ENCODE results near the gene JAG1.

- TF ChIP-seq, protein P1, sequence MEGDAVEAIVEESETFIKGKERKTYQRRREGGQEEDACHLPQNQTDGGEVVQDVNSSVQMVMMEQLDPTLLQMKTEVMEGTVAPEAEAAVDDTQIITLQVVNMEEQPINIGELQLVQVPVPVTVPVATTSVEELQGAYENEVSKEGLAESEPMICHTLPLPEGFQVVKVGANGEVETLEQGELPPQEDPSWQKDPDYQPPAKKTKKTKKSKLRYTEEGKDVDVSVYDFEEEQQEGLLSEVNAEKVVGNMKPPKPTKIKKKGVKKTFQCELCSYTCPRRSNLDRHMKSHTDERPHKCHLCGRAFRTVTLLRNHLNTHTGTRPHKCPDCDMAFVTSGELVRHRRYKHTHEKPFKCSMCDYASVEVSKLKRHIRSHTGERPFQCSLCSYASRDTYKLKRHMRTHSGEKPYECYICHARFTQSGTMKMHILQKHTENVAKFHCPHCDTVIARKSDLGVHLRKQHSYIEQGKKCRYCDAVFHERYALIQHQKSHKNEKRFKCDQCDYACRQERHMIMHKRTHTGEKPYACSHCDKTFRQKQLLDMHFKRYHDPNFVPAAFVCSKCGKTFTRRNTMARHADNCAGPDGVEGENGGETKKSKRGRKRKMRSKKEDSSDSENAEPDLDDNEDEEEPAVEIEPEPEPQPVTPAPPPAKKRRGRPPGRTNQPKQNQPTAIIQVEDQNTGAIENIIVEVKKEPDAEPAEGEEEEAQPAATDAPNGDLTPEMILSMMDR (IDR thresholded peaks at IDR 0.05; ENCODE audit: poor library complexity, severe bottlenecking) = no peak
- TF ChIP-seq EP300 (conservative IDR thresholded peaks at IDR 0.05; ENCODE audit: poor library complexity, severe bottlenecking) (no peak), POLR2AphosphoS5 (IDR thresholded peaks at IDR 0.05) (no peak), EZH2 (IDR thresholded peaks at IDR 0.05; ENCODE audit: borderline replicate concordance, insufficient read depth, low read length, poor library complexity, severe bottlenecking) (no peak), SMC3 (conservative IDR thresholded peaks at IDR 0.05; ENCODE audit: poor library complexity) (no peak), RAD21 (conservative IDR thresholded peaks at IDR 0.05) (no peak), TAF1 (IDR thresholded peaks at IDR 0.05; ENCODE audit: low read depth) (no peak)
Observed at GRCh38 chr20:10658876-10659632, 14.7 kb downstream of the JAG1 start.

Data from neural cell (in vitro differentiated cells).